ENCODE data around the gene SPTBN1.
"Not testable (repeated sequence)": the region's sequence is repeated elsewhere in the genome, so short reads cannot be mapped to it uniquely, and the experiment has no call there.

DNA sequence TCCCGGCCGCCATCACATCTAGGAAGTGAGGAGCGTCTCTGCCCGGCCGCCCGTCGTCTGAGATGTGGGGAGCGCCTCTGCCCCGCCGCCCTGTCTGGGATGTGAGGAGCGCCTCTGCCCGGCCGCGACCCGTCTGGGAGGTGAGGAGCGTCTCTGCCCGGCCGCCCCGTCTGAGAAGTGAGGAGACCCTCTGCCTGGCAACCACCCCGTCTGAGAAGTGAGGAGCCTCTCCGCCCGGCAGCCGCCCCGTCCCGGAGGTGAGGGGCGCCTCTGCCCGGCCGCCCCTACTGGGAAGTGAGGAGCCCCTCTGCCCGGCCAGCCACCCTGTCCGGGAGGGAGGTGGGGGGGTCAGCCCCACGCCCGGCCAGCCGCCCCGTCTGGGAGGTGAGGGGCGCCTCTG lies 29.6 kb downstream of the SPTBN1 start:
- TF ChIP-seq HDAC6 (IDR thresholded peaks at IDR 0.05; ENCODE audit: low read depth, low read length); KAT2B (IDR thresholded peaks at IDR 0.05; ENCODE audit: low read depth, low read length); KDM5B (IDR thresholded peaks at IDR 0.05; ENCODE audit: insufficient replicate concordance, low read depth, low read length); BHLHE40 (IDR thresholded peaks at IDR 0.05; ENCODE audit: low read length); RHOXF2B (CRISPR knock-in tag; conservative IDR thresholded peaks at IDR 0.05); KDM1A (IDR thresholded peaks at IDR 0.05); POLR2A (conservative IDR thresholded peaks at IDR 0.05); SMARCB1 (IDR thresholded peaks at IDR 0.05; ENCODE audit: insufficient read length, low read depth); ZBED1 (IDR thresholded peaks at IDR 0.05): not testable (repeated sequence)
- TF ChIP-seq, protein P1, sequence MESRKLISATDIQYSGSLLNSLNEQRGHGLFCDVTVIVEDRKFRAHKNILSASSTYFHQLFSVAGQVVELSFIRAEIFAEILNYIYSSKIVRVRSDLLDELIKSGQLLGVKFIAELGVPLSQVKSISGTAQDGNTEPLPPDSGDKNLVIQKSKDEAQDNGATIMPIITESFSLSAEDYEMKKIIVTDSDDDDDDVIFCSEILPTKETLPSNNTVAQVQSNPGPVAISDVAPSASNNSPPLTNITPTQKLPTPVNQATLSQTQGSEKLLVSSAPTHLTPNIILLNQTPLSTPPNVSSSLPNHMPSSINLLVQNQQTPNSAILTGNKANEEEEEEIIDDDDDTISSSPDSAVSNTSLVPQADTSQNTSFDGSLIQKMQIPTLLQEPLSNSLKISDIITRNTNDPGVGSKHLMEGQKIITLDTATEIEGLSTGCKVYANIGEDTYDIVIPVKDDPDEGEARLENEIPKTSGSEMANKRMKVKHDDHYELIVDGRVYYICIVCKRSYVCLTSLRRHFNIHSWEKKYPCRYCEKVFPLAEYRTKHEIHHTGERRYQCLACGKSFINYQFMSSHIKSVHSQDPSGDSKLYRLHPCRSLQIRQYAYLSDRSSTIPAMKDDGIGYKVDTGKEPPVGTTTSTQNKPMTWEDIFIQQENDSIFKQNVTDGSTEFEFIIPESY (CRISPR knock-in tag; IDR thresholded peaks at IDR 0.05), result not testable (repeated sequence)
- TF ChIP-seq, protein P2, sequence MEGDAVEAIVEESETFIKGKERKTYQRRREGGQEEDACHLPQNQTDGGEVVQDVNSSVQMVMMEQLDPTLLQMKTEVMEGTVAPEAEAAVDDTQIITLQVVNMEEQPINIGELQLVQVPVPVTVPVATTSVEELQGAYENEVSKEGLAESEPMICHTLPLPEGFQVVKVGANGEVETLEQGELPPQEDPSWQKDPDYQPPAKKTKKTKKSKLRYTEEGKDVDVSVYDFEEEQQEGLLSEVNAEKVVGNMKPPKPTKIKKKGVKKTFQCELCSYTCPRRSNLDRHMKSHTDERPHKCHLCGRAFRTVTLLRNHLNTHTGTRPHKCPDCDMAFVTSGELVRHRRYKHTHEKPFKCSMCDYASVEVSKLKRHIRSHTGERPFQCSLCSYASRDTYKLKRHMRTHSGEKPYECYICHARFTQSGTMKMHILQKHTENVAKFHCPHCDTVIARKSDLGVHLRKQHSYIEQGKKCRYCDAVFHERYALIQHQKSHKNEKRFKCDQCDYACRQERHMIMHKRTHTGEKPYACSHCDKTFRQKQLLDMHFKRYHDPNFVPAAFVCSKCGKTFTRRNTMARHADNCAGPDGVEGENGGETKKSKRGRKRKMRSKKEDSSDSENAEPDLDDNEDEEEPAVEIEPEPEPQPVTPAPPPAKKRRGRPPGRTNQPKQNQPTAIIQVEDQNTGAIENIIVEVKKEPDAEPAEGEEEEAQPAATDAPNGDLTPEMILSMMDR (IDR thresholded peaks at IDR 0.05 in 2 of 3, conservative IDR thresholded peaks at IDR 0.05 in 1 of 3; ENCODE audit: insufficient read depth in 2 of 3, low read depth in 1 of 3, low read length in 3 of 3), result not testable (repeated sequence)

Data from K562 (cell line).